AG04449 (cell line): ENCODE results near the gene MRPL34.

Source experiments
- CTCF ChIA-PET: fragments of 350-600 bp; formaldehyde crosslinking; extraction: SDS; loops from one replicate; lab custom pipeline; 2021; ENCODE audit warnings: antibody characterized with exemption; lab: Yijun Ruan, JAX
- POLR2A ChIA-PET: fragments of 400-600, 350-600 bp; formaldehyde crosslinking; extraction: SDS; loops from one replicate; lab custom pipeline; 2020; ENCODE audit warnings: antibody characterized with exemption, inconsistent platforms; lab: Yijun Ruan, JAX
- DNase-seq: peaks from one replicate; pipeline ENCODE4 v3.0.0-alpha.2; 2010; ENCODE audit warnings: low read depth, low spot score
- H3K4me3 ChIP-seq: 2 replicates; pipeline ENCODE4 v1.5.1; 2011; ENCODE audit warnings: low read depth, mild to moderate bottlenecking, control low read depth, low read length
- TF ChIP-seq, protein P1 (sequence below): IDR thresholded peaks from one replicate; pipeline ENCODE4 v1.5.1; 2011; ENCODE audit warnings: mild to moderate bottlenecking, moderate library complexity, low read length, control low read depth, inconsistent platforms; ENCODE audit not compliant: insufficient read depth; ENCODE audit errors: missing control alignments

MRPL34 gene

DNA sequence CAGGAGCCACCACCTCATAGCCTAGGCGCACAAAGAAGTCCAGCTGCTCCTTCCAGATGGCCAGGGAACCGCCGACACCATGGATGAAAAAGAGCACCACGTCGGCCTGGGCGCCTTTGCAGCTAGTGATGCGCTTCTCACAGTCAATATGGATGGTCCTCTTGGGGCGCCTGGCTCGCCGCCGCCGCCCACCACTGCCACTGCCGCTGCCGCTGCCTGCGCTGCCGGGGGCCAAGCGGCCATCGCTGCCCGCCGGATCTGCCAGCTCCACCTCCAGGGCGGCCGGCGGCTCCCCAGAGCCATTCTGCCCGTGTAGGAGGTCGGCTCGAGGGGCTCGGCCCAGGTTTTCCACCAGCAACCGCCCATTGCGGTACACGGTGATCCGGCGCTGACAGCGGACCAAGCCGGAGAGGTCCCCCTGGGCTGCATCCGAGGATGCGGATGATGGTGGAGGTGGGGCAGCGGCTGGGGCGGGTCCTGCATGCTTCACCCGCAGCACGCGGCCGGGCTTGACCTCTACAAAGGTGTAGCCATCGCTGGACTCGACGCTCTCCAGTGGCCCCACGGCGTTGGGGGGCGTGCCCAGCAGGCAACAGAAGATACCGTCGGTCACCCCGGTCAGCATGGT lies 4.6 kb upstream of the MRPL34 start:
- no peak overlapping the region for H3K4me3 ChIP-seq
- CTCF ChIA-PET = interaction anchor here (0.7 to 5.7 kb wide), 3 partner anchors 8 to 12 kb away, joined by 3 to 69 read pairs (median 5); no protein-coding TSS in a partner anchor
- DNase-seq = no peak
- POLR2A ChIA-PET = no interaction called here
- TF ChIP-seq, protein P1, sequence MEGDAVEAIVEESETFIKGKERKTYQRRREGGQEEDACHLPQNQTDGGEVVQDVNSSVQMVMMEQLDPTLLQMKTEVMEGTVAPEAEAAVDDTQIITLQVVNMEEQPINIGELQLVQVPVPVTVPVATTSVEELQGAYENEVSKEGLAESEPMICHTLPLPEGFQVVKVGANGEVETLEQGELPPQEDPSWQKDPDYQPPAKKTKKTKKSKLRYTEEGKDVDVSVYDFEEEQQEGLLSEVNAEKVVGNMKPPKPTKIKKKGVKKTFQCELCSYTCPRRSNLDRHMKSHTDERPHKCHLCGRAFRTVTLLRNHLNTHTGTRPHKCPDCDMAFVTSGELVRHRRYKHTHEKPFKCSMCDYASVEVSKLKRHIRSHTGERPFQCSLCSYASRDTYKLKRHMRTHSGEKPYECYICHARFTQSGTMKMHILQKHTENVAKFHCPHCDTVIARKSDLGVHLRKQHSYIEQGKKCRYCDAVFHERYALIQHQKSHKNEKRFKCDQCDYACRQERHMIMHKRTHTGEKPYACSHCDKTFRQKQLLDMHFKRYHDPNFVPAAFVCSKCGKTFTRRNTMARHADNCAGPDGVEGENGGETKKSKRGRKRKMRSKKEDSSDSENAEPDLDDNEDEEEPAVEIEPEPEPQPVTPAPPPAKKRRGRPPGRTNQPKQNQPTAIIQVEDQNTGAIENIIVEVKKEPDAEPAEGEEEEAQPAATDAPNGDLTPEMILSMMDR = no peak

DNA sequence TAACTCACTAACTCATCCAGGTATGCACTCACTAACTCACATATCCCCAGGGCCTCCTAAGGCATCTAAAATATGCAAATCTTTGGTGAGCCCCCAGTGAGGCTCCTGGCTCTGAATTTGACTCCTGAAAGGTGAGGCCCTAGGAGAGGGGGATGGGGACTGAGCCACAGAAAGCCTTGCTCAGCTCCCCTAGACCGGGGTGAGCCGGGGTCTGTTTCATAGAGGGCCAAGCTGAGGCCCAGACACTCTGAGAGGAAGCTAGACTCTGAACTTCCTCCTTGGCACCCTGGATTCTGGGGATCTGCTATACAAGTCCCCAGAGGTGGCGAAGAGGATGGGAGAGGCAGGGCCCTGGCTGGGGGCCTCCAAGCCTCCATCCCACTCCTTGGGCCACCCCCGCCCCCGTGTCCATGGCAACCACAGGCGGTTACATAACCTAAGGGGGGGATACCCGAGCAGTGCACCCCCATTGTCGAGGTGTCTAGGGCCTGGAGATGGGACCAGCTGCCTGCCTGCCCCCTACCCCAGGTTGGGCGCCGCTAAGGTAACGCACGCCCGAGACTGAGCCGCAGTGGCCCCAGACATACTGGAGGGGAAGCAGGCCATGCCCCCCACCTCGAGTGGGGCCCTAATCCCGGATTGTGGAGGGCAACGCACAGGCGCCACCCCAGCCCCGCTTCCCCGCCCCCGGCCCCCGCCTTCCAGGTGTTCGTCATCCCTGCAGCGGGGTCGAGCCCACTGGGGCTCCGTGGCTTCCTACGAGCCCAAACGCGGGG lies 3.1 kb upstream of the MRPL34 start:
- H3K4me3 ChIP-seq = peak overlapping the region; percentile 76
- TF ChIP-seq, protein P1 = no peak
- ChIA-PET CTCF (interaction anchor here (1.2 to 5.7 kb wide), 4 partner anchors 10 to 163 kb away, joined by 4 to 69 read pairs (median 6); no protein-coding TSS in a partner anchor), POLR2A (interaction anchor here (0.9 to 1.2 kb wide), 2 partner anchors 15 to 21 kb away, joined by 3 read pairs; partner anchors contain the start of gene ANKLE1)
- DNase-seq = no peak

- TF ChIP-seq, protein P1 = peak; percentile 63
- POLR2A ChIA-PET = interaction anchor here (0.9 to 1.2 kb wide), 2 partner anchors 14 to 22 kb away, joined by 3 read pairs; partner anchors contain the start of gene ANKLE1
- peak within 1 kb of the TSS; percentile 76 for H3K4me3 ChIP-seq
- CTCF ChIA-PET = interaction anchor here (0.8 to 5.7 kb wide), 8 partner anchors 10 to 213 kb away, joined by 3 to 69 read pairs (median 4); partner anchors contain the start of gene USHBP1
- peak; percentile 57 for DNase-seq
Measured at GRCh38 chr19:17303167-17303939, 2.3 kb upstream of the MRPL34 start, which contains the start of gene ABHD8. Gene ABHD8, minus strand, starts transcription at chr19:17303425. Its CDS starts 1,809 bp downstream, at chr19:17301616.

DNA sequence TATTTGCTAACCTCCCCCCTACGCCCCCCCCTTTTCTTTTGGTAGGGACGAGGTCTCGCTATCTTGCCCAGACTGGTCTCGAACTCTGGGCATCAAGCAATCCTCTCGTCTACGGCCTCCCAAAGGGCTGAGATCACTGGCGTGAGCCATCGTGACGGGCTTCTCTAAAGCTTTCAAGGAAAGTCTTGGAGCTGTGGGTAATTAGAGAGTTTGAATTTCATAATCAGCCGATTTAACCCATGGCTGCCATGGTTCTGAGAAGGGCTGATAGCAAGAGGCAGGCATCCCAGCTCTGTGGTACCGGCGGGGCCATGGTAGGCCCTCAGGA lies 1.8 kb upstream of the MRPL34 start:
- no peak for DNase-seq
- H3K4me3 ChIP-seq = no peak overlapping the region
- ChIA-PET POLR2A (interaction anchor here (1.2 kb wide), 1 partner anchor 13 kb away, joined by 3 read pairs; no protein-coding TSS in a partner anchor), CTCF (interaction anchor here (0.8 to 5.7 kb wide), 7 partner anchors 9 to 214 kb away, joined by 3 to 69 read pairs (median 4); partner anchors contain the start of gene USHBP1)
- TF ChIP-seq, protein P1 = no peak

GRCh38 chr19:17304386-17305215 lies 1.1 kb upstream of the MRPL34 start:
- TF ChIP-seq, protein P1 = no peak
- CTCF ChIA-PET = interaction anchor here (0.5 to 5.7 kb wide), 16 partner anchors 7 to 554 kb away, joined by 3 to 69 read pairs (median 4); partner anchors contain the start of genes ANKLE1, ANO8 and USHBP1
- DNase-seq = no peak
- peak overlapping the region; percentile 75 for H3K4me3 ChIP-seq
- POLR2A ChIA-PET = interaction anchor here (0.6 kb wide), 1 partner anchor 77 kb away, joined by 3 read pairs; no protein-coding TSS in a partner anchor
